ENCODE measurements around the gene CHD8. TPM values are rescaled to one million over a fixed set of nuclear protein-coding genes. Genes with fewer than 3 reads are reported as not detected.

The CHD8 gene
- total and polyA plus RNA-seq, 2 of the 4 experiments (the other 2 are of a cell fraction): 32.1 to 55.0 TPM

GRCh38 chr14:21369949-21370679 lies 85.8 kb downstream of the CHD8 start:
- no TSS peak for BruUV-seq (replicated peaks)
- Histone ChIP-seq H3K9ac (ENCODE audit: low read depth, low read length) (no peak overlapping the region), H3K9me1 (ENCODE audit: insufficient read depth, low read length) (no peaks in the 10 kb centered on the region), H2AK5ac (ENCODE audit: low read depth, low read length) (no peak overlapping the region), H3K4me1 (ENCODE audit: control insufficient read depth, insufficient read depth, low read length) (no peaks in the 10 kb centered on the region), H4K20me1 (ENCODE audit: insufficient read depth, low read length) (peaks cover 7% of the 10 kb centered on the region), H2AK9ac (replicated peaks; ENCODE audit: low read depth, low read length, poor library complexity) (no peak overlapping the region), H3K79me1 (ENCODE audit: low read depth in 1 of 2, low read length in 2 of 2) (peaks cover 10 to 18% of the 10 kb centered on the region in 2 experiments), H3K27ac (ENCODE audit: insufficient read depth, low read length) (no peak overlapping the region), H3K4ac (ENCODE audit: low read depth, low read length) (no peak overlapping the region), H3K4me2 (ENCODE audit: low read depth, low read length) (no peak overlapping the region), H3K23ac (ENCODE audit: low read depth, low read length) (no peak overlapping the region), H3K14ac (replicated peaks; ENCODE audit: low read depth, low read length) (no peak overlapping the region), H2AFZ (replicated peaks; ENCODE audit: low read length, poor library complexity) (no peak overlapping the region), H2BK5ac (ENCODE audit: low read depth, low read length, poor library complexity, severe bottlenecking) (no peak overlapping the region), H3K18ac (ENCODE audit: low read depth, low read length) (no peak overlapping the region), H3K4me3 (ENCODE audit: insufficient read depth, low read depth, low read length) (no peak overlapping the region), H3K36me3 (ENCODE audit: control insufficient read depth, insufficient read depth, low read length) (peaks cover 28% of the 10 kb centered on the region), H4K5ac (ENCODE audit: low read depth, low read length) (no peak overlapping the region), H3K56ac (ENCODE audit: extremely low read depth, insufficient read depth, low read length) (no peak overlapping the region), H4K91ac (ENCODE audit: insufficient read depth, low read depth, low read length) (no peak overlapping the region), H2BK20ac (ENCODE audit: low read depth, low read length) (no peak overlapping the region), H3K9me3 (ENCODE audit: control insufficient read depth, insufficient read depth, low read length) (no peaks in the 10 kb centered on the region), H3K27me3 (ENCODE audit: control insufficient read depth, insufficient read depth, low read length) (no peaks in the 10 kb centered on the region), H2BK15ac (ENCODE audit: low read depth, low read length) (no peak overlapping the region), H4K8ac (ENCODE audit: low read depth in 2 of 2, low read length in 2 of 2) (no peak overlapping the region), H2BK120ac (ENCODE audit: low read depth, low read length) (no peak overlapping the region)
- ATAC-seq (ENCODE audit: low read depth) (no peak; the same call in 1 of the 2 replicates), DNase-seq (no peak)
- in situ Hi-C loops (cut with MboI; ENCODE audit: low sequenced_read_pairs) (no loop called here), intact Hi-C loops (cut with micrococcal nuclease) (no loop called here), dilution Hi-C loops (cut with HindIII; ENCODE audit: low sequenced_read_pairs, unreplicated experiment) (no loop called here)
- ChIA-PET CTCF (interaction anchor here (0.5 kb wide), 1 partner anchor 90 kb away, joined by 4 read pairs; no protein-coding TSS in a partner anchor), POLR2A (ENCODE audit: unreplicated experiment) (interaction anchor here (0.6 kb wide), 1 partner anchor 11 kb away, joined by 8 read pairs; no protein-coding TSS in a partner anchor)
- TF ChIP-seq NFE2L2 (IDR thresholded peaks at IDR 0.05; ENCODE audit: low read depth, low read length): no peak
- no peak for TF ChIP-seq MXI1 (IDR thresholded peaks at IDR 0.05; ENCODE audit: borderline replicate concordance, low read depth, low read length)
- TF ChIP-seq, protein P1, sequence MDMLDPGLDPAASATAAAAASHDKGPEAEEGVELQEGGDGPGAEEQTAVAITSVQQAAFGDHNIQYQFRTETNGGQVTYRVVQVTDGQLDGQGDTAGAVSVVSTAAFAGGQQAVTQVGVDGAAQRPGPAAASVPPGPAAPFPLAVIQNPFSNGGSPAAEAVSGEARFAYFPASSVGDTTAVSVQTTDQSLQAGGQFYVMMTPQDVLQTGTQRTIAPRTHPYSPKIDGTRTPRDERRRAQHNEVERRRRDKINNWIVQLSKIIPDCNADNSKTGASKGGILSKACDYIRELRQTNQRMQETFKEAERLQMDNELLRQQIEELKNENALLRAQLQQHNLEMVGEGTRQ (IDR thresholded peaks at IDR 0.05; ENCODE audit: low read depth, low read length): no peak
- no peak for TF ChIP-seq RAD21 (IDR thresholded peaks at IDR 0.05; ENCODE audit: low read length)
- TF ChIP-seq MAZ (IDR thresholded peaks at IDR 0.05; ENCODE audit: borderline replicate concordance, low read depth, low read length): no peak
- TF ChIP-seq FOS (IDR thresholded peaks at IDR 0.05; ENCODE audit: low read depth, low read length): no peak
- TF ChIP-seq MAFK (IDR thresholded peaks at IDR 0.05; ENCODE audit: low read depth, low read length): no peak
- no peak for TF ChIP-seq SMC3 (IDR thresholded peaks at IDR 0.05; ENCODE audit: low read depth, low read length)
- TF ChIP-seq RCOR1 (IDR thresholded peaks at IDR 0.05; ENCODE audit: insufficient replicate concordance, low read length): no peak
- no peak for TF ChIP-seq CEBPB (IDR thresholded peaks at IDR 0.05; ENCODE audit: low read depth, low read length)
- TF ChIP-seq BHLHE40 (IDR thresholded peaks at IDR 0.05; ENCODE audit: low read depth, low read length): no peak
- no peak for TF ChIP-seq POLR2A (IDR thresholded peaks at IDR 0.05; ENCODE audit: low read depth, low read length)
- no peak for TF ChIP-seq ELK1 (IDR thresholded peaks at IDR 0.05; ENCODE audit: borderline replicate concordance, low read depth, low read length)
- TF ChIP-seq RFX5 (IDR thresholded peaks at IDR 0.05; ENCODE audit: low read depth, low read length): no peak
- no peak for TF ChIP-seq CHD1 (IDR thresholded peaks at IDR 0.05; ENCODE audit: low read depth, low read length)
- TF ChIP-seq, protein P2, sequence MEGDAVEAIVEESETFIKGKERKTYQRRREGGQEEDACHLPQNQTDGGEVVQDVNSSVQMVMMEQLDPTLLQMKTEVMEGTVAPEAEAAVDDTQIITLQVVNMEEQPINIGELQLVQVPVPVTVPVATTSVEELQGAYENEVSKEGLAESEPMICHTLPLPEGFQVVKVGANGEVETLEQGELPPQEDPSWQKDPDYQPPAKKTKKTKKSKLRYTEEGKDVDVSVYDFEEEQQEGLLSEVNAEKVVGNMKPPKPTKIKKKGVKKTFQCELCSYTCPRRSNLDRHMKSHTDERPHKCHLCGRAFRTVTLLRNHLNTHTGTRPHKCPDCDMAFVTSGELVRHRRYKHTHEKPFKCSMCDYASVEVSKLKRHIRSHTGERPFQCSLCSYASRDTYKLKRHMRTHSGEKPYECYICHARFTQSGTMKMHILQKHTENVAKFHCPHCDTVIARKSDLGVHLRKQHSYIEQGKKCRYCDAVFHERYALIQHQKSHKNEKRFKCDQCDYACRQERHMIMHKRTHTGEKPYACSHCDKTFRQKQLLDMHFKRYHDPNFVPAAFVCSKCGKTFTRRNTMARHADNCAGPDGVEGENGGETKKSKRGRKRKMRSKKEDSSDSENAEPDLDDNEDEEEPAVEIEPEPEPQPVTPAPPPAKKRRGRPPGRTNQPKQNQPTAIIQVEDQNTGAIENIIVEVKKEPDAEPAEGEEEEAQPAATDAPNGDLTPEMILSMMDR (conservative IDR thresholded peaks at IDR 0.05; ENCODE audit: low read depth, low read length): no peak
- WGBS, 2 experiments (ENCODE audit: extremely low coverage in 2 of 2, insufficient read length in 1 of 2): no CpG with 5 or more reads among the region's 4 CpGs

Measured in IMR-90 (cell line).